ENCODE results near the gene HRH2. TPM values are rescaled to one million over a fixed set of nuclear protein-coding genes. Genes with fewer than 3 reads are reported as not detected.

Gene HRH2
- total RNA-seq, 5 donors from 2014 or later (not counting 1 experiment from before 2014, with no cell fraction given) = 2.9 to 14.4 (median 5.5) TPM

- POLR2A ChIA-PET = no interaction called here
- Mint-ChIP-seq H3K27ac (no peak overlapping the region), H3K27me3 (peaks cover 0 to under 1% of the 10 kb centered on the region in 2 donors), H3K4me3 (no peak overlapping the region), H3K36me3 (peaks cover 29% of the 10 kb centered on the region), H3K4me1 (no peaks in the 10 kb centered on the region), H3K9me3 (peaks cover 0 to 7% (median 3%) of the 10 kb centered on the region in 3 donors)
- no peak for ATAC-seq (replicated peaks in 1 of 4)
- Histone ChIP-seq H3K36me3 (ENCODE audit: control insufficient read depth in 2 of 2, extremely low read depth in 1 of 2, insufficient read depth in 1 of 2, low read length in 1 of 2) (peaks cover 8 to 19% of the 10 kb centered on the region in 2 donors), H3K9me3 (no peaks in the 10 kb centered on the region), H3K4me3 (ENCODE audit: control insufficient read depth in 1 of 2, extremely low read depth in 1 of 2, low read length in 1 of 2) (no peak overlapping the region), H3K27ac (ENCODE audit: low read length) (no peak overlapping the region), H3K4me1 (ENCODE audit: control insufficient read depth in 1 of 2, extremely low read depth in 1 of 2, insufficient read depth in 2 of 2, low read length in 2 of 2) (no peaks in the 10 kb centered on the region), H3K27me3 (replicated peaks in 1 of 2; ENCODE audit: control insufficient read depth in 2 of 2, extremely low read depth in 1 of 2, insufficient read depth in 2 of 2, low read length in 1 of 2) (no peaks in the 10 kb centered on the region)
- 85% methylated on average over 6 of the region's 6 CpGs for WGBS (ENCODE audit: insufficient coverage)
- CTCF ChIA-PET = no interaction called here
- no peak for DNase-seq
These were observed 52.5 kb downstream of the HRH2 start for GRCh38 chr5:175710326-175710725.

- ChIA-PET CTCF (no interaction called here), POLR2A (no interaction called here)
- no peak overlapping the region for H3K4me3 ChIP-seq (ENCODE audit: control insufficient read depth in 1 of 2, extremely low read depth in 1 of 2, low read length in 1 of 2)
- Mint-ChIP-seq H3K4me3 (no peak overlapping the region), H3K27me3 (peaks cover 0 to 5% of the 10 kb centered on the region in 2 donors), H3K36me3 (peaks cover 29% of the 10 kb centered on the region), H3K27ac (no peak overlapping the region), H3K9me3 (peaks cover 0 to 8% (median 3%) of the 10 kb centered on the region in 3 donors), H3K4me1 (no peaks in the 10 kb centered on the region)
- H3K36me3 ChIP-seq (ENCODE audit: control insufficient read depth in 2 of 2, extremely low read depth in 1 of 2, insufficient read depth in 1 of 2, low read length in 1 of 2) = peaks cover 8 to 19% of the 10 kb centered on the region in 2 donors
- peak in 1 of 35 experiments; percentile 1 for DNase-seq
- H3K27me3 ChIP-seq (replicated peaks in 1 of 2; ENCODE audit: control insufficient read depth in 2 of 2, extremely low read depth in 1 of 2, insufficient read depth in 2 of 2, low read length in 1 of 2) = no peaks in the 10 kb centered on the region
- no peaks in the 10 kb centered on the region for H3K9me3 ChIP-seq
- no CpG with 5 or more reads among the region's 5 CpGs for WGBS (ENCODE audit: insufficient coverage)
- no peak overlapping the region for H3K27ac ChIP-seq (ENCODE audit: low read length)
- no peak for ATAC-seq (replicated peaks in 1 of 4)
- H3K4me1 ChIP-seq (ENCODE audit: control insufficient read depth in 1 of 2, extremely low read depth in 1 of 2, insufficient read depth in 2 of 2, low read length in 2 of 2) = no peaks in the 10 kb centered on the region
These were observed 53.2 kb downstream of the HRH2 start for GRCh38 chr5:175711031-175711430.

GRCh38 chr5:175711472-175712312, 53.8 kb downstream of the HRH2 start:
- H3K27me3 Mint-ChIP-seq = peaks cover 0 to 5% of the 10 kb centered on the region in 2 donors
- H3K4me3 ChIP-seq (ENCODE audit: control insufficient read depth in 1 of 2, extremely low read depth in 1 of 2, low read length in 1 of 2) = no peak overlapping the region
- H3K9me3 Mint-ChIP-seq = peaks cover 4 to 14% (median 6%) of the 10 kb centered on the region in 3 donors
- H3K4me3 Mint-ChIP-seq = no peak overlapping the region
- POLR2A ChIA-PET = no interaction called here
- CTCF ChIA-PET = no interaction called here
- no peaks in the 10 kb centered on the region for H3K4me1 Mint-ChIP-seq
- peaks cover 32% of the 10 kb centered on the region for H3K36me3 Mint-ChIP-seq
- peaks cover 8 to 19% of the 10 kb centered on the region in 2 donors for H3K36me3 ChIP-seq (ENCODE audit: control insufficient read depth in 2 of 2, extremely low read depth in 1 of 2, insufficient read depth in 1 of 2, low read length in 1 of 2)
- DNase-seq = peak in 2 of 35 experiments; percentile 0 to 1
- H3K4me1 ChIP-seq (ENCODE audit: control insufficient read depth in 1 of 2, extremely low read depth in 1 of 2, insufficient read depth in 2 of 2, low read length in 2 of 2) = no peaks in the 10 kb centered on the region
- no peaks in the 10 kb centered on the region for H3K9me3 ChIP-seq
- no peak for ATAC-seq (replicated peaks in 1 of 4)
- WGBS (ENCODE audit: insufficient coverage) = 87% methylated on average over 16 of the region's 20 CpGs
- no peak overlapping the region for H3K27ac Mint-ChIP-seq
- H3K27me3 ChIP-seq (replicated peaks in 1 of 2; ENCODE audit: control insufficient read depth in 2 of 2, extremely low read depth in 1 of 2, insufficient read depth in 2 of 2, low read length in 1 of 2) = no peaks in the 10 kb centered on the region
- H3K27ac ChIP-seq (ENCODE audit: low read length) = no peak overlapping the region

- ChIA-PET POLR2A (no interaction called here), CTCF (no interaction called here)
- H3K36me3 Mint-ChIP-seq = peaks cover 34% of the 10 kb centered on the region
- Histone ChIP-seq H3K4me1 (ENCODE audit: control insufficient read depth in 1 of 2, extremely low read depth in 1 of 2, insufficient read depth in 2 of 2, low read length in 2 of 2) (no peaks in the 10 kb centered on the region), H3K27ac (ENCODE audit: low read length) (no peak overlapping the region), H3K36me3 (ENCODE audit: control insufficient read depth in 2 of 2, extremely low read depth in 1 of 2, insufficient read depth in 1 of 2, low read length in 1 of 2) (peaks cover 8 to 19% of the 10 kb centered on the region in 2 donors), H3K4me3 (ENCODE audit: control insufficient read depth in 1 of 2, extremely low read depth in 1 of 2, low read length in 1 of 2) (no peak overlapping the region), H3K27me3 (replicated peaks in 1 of 2; ENCODE audit: control insufficient read depth in 2 of 2, extremely low read depth in 1 of 2, insufficient read depth in 2 of 2, low read length in 1 of 2) (no peaks in the 10 kb centered on the region), H3K9me3 (no peaks in the 10 kb centered on the region)
- H3K27me3 Mint-ChIP-seq = peaks cover 0 to 5% of the 10 kb centered on the region in 2 donors
- DNase-seq (peak in 1 of 35 experiments; percentile 11), ATAC-seq (replicated peaks in 1 of 4) (no peak)
- 90% methylated on average over 7 of the region's 8 CpGs for WGBS (ENCODE audit: insufficient coverage)
- H3K4me3 Mint-ChIP-seq = no peak overlapping the region
- no peaks in the 10 kb centered on the region for H3K4me1 Mint-ChIP-seq
- H3K27ac Mint-ChIP-seq = no peak overlapping the region
- peaks cover 6 to 20% (median 8%) of the 10 kb centered on the region in 3 donors for H3K9me3 Mint-ChIP-seq
These were observed 54.4 kb downstream of the HRH2 start for GRCh38 chr5:175712313-175712680.

DNA sequence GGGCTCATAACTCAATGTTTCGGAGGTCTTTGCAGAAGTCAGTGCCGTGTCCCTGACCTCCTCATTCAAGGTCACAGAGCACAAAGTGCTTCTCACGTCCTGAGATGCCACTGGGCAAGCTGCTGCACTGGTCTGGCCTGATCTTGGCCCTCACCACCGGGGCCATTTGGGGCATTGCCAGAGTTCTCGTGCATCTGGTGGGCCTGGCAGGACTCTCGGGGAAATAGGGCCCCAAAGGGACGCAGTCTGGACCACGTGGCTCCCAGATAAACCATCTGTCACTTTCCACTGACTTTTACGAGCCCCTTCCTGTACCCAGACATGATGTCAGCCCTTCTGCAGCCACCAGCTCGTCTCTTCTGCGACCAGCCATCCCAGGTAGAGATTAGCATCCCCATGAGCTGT, 54.8 kb downstream of the HRH2 start:
- Mint-ChIP-seq H3K4me3 (no peak overlapping the region), H3K9me3 (peaks cover 6 to 21% (median 8%) of the 10 kb centered on the region in 3 donors), H3K4me1 (no peaks in the 10 kb centered on the region), H3K27ac (no peak overlapping the region), H3K27me3 (peaks cover 0 to 5% of the 10 kb centered on the region in 2 donors), H3K36me3 (peaks cover 34% of the 10 kb centered on the region)
- ChIA-PET POLR2A (no interaction called here), CTCF (no interaction called here)
- Histone ChIP-seq H3K9me3 (no peaks in the 10 kb centered on the region), H3K27ac (ENCODE audit: low read length) (no peak overlapping the region), H3K36me3 (ENCODE audit: control insufficient read depth in 2 of 2, extremely low read depth in 1 of 2, insufficient read depth in 1 of 2, low read length in 1 of 2) (peaks cover 8 to 18% of the 10 kb centered on the region in 2 donors), H3K4me1 (ENCODE audit: control insufficient read depth in 1 of 2, extremely low read depth in 1 of 2, insufficient read depth in 2 of 2, low read length in 2 of 2) (no peaks in the 10 kb centered on the region), H3K4me3 (ENCODE audit: control insufficient read depth in 1 of 2, extremely low read depth in 1 of 2, low read length in 1 of 2) (no peak overlapping the region), H3K27me3 (replicated peaks in 1 of 2; ENCODE audit: control insufficient read depth in 2 of 2, extremely low read depth in 1 of 2, insufficient read depth in 2 of 2, low read length in 1 of 2) (no peaks in the 10 kb centered on the region)
- DNase-seq (peak in 1 of 35 experiments; percentile 1), ATAC-seq (replicated peaks in 1 of 4) (no peak)
- 57% methylated on average over 9 of the region's 11 CpGs for WGBS (ENCODE audit: insufficient coverage)

DNA sequence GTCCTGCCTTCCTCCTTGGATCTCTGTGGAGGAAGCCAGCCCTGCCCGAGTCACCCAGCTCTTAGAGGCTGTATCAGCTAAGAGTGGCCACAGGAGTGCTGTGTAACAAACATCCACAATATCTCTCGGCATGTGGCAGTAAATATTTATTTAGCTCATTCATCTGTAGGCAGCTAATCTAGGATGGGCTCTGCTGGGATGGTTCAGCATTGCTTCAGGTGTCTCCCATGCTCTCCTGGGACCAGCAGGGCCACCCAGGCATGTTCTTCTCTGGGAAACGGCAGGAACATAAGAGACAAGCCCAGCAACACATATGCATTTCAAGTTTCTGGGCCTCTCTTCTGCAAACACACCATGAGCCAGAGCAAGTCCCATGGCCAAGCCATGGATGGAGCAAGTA, 56.1 kb downstream of the HRH2 start:
- Mint-ChIP-seq H3K4me1 (peaks cover 2 to 8% (median 2%) of the 10 kb centered on the region in 3 donors), H3K27ac (no peak overlapping the region), H3K4me3 (no peak overlapping the region), H3K27me3 (peaks cover 0 to 5% of the 10 kb centered on the region in 2 donors), H3K9me3 (peaks cover 6 to 21% (median 8%) of the 10 kb centered on the region in 3 donors), H3K36me3 (peaks cover 26% of the 10 kb centered on the region)
- ChIA-PET CTCF (no interaction called here), POLR2A (no interaction called here)
- DNase-seq (peak in 1 of 35 experiments; percentile 2), ATAC-seq (replicated peaks in 1 of 4) (no peak)
- H3K27ac ChIP-seq (ENCODE audit: low read length) = no peak overlapping the region
- H3K4me1 ChIP-seq (ENCODE audit: control insufficient read depth in 1 of 2, extremely low read depth in 1 of 2, insufficient read depth in 2 of 2, low read length in 2 of 2) = no peaks in the 10 kb centered on the region
- H3K36me3 ChIP-seq (ENCODE audit: control insufficient read depth in 2 of 2, extremely low read depth in 1 of 2, insufficient read depth in 1 of 2, low read length in 1 of 2) = peaks cover 3 to 8% of the 10 kb centered on the region in 2 donors
- H3K9me3 ChIP-seq = no peaks in the 10 kb centered on the region
- H3K4me3 ChIP-seq (ENCODE audit: control insufficient read depth in 1 of 2, extremely low read depth in 1 of 2, low read length in 1 of 2) = no peak overlapping the region
- no CpG with 5 or more reads among the region's 3 CpGs for WGBS (ENCODE audit: insufficient coverage)
- H3K27me3 ChIP-seq (replicated peaks in 1 of 2; ENCODE audit: control insufficient read depth in 2 of 2, extremely low read depth in 1 of 2, insufficient read depth in 2 of 2, low read length in 1 of 2) = no peaks in the 10 kb centered on the region
